Smooth muscle cell (in vitro differentiated cells): Measurements from ENCODE around the gene CSNK1A1. TPM values are rescaled to one million over a fixed set of nuclear protein-coding genes. Genes with fewer than 3 reads are reported as not detected.

Experiments used
- DNase-seq: peaks from one replicate; lab custom pipeline; 2025; ENCODE audit not compliant: unreplicated experiment; lab: John Stamatoyannopoulos, UW
- H2AFZ ChIP-seq: fragments of 200-600 bp; sonication (generic); 2 replicates; pipeline ENCODE4 v1.6.0; 2016; ENCODE audit warnings: antibody characterized with exemption, low read depth, mild to moderate bottlenecking
- H3F3A ChIP-seq: fragments of 200-600 bp; sonication (generic); 2 replicates; pipeline ENCODE4 v1.6.0; 2017; ENCODE audit warnings: antibody characterized with exemption, low read depth
- H3K27ac ChIP-seq: fragments of 200-600 bp; sonication (generic); 2 replicates; pipeline ENCODE4 v1.5.1; 2016; ENCODE audit warnings: low read depth, mild to moderate bottlenecking
- H3K27me3 ChIP-seq: fragments of 200-600 bp; sonication (generic); 2 replicates; pipeline ENCODE4 v1.6.1; 2016; ENCODE audit warnings: low read depth, mild to moderate bottlenecking
- H3K36me3 ChIP-seq: fragments of 200-600 bp; sonication (generic); 2 replicates; pipeline ENCODE4 v1.5.1; 2016; ENCODE audit warnings: low read depth
- H3K4me1 ChIP-seq: fragments of 200-600 bp; sonication (generic); 2 replicates; pipeline ENCODE4 v1.5.1; 2016; ENCODE audit warnings: low read depth
- H3K4me2 ChIP-seq: fragments of 200-600 bp; sonication (generic); 2 replicates; pipeline ENCODE4 v1.6.0; 2016; ENCODE audit warnings: mild to moderate bottlenecking
- H3K4me3 ChIP-seq: fragments of 200-600 bp; sonication (generic); 2 replicates; pipeline ENCODE4 v1.5.1; 2016; ENCODE audit warnings: mild to moderate bottlenecking
- H3K79me2 ChIP-seq: fragments of 200-600 bp; sonication (generic); 2 replicates; pipeline ENCODE4 v1.6.0; 2016; ENCODE audit warnings: low read depth, mild to moderate bottlenecking
- H3K9ac ChIP-seq: fragments of 200-600 bp; sonication (generic); 2 replicates; pipeline ENCODE4 v1.6.0; 2016; ENCODE audit warnings: low read depth
- H3K9me3 ChIP-seq: fragments of 200-600 bp; sonication (generic); replicated peaks from 2 replicates; pipeline ENCODE4 v1.5.1; 2016; ENCODE audit warnings: low read depth
- H4K20me1 ChIP-seq: fragments of 200-600 bp; sonication (generic); 2 replicates; pipeline ENCODE4 v1.6.0; 2016; ENCODE audit warnings: low read depth
- whole genome bisulfite sequencing: methylation state at CpG from one replicate; pipeline ENCODE4 v1.1.7; 2016; ENCODE audit warnings: low lambda C conversion rate; 5-methylcytosine and 5-hydroxymethylcytosine counted together
- polyA plus RNA-seq: library from polyadenylated mRNA; unstranded; fragments of >200 nt; fragmentation: Nextera tagmentation; extraction: Ambion mirVana; gene quantifications from 2 replicates; pipeline ENCODE4 v1.2.1, GENCODE V29; 2016
- total RNA-seq: library from RNA; depleted of rRNA; stranded (reverse); fragments of >200 nt; gene quantifications from 2 replicates; pipeline ENCODE4 v1.2.3, GENCODE V29; 2014
- TF ChIP-seq, protein P1 (sequence below): fragments of 200-600 bp; sonication (generic); IDR thresholded peaks from 2 replicates; pipeline ENCODE4 v1.5.1; 2017; ENCODE audit warnings: borderline replicate concordance, mild to moderate bottlenecking, antibody characterized with exemption; ENCODE audit not compliant: insufficient read depth, poor library complexity, severe bottlenecking

Gene CSNK1A1
- total RNA-seq: 294 and 354 TPM in 2 replicates
- polyA plus RNA-seq: 129 and 151 TPM in 2 replicates

DNA sequence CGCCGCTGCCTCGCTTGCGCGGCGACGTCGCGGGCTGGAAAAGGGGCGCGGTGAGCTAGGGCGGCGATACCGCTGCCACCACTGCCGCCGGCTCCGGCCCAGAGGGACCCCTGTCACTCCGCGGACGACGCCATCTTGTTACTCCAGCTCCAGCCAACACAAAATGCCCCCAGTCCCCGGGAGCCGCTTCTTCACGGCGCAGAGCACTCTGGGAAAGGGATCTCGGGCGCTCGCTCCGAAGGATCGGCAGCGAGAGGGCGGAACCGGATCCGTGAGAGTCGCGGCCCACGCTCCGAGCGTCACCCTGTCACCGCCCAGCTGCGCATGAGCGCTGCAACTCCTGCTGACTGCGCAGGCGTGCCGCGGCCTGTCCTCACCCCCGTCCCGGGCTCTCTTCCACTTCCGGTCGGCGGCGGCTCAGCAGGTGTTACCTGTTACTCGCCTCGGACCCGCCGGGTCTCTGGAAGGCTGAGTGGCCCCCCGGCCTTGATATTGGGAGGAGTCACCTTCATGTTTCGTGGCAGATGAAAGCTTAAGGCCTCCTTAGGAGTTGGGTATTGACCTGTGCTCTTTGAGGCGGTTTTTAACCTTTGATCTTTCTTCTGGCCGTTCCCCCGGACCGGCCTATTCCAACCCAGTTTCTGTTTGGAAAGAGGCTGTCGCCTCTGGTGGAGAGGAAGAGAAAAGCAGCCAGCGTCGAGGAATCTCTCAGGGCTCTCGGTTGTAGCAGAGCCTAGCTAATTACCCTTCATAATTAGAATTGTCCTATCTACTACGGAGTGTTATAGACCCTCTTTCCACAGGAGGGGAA, at the start of gene CSNK1A1:
CSNK1A1 (minus strand) TSS at position 213 of the 811 bp plus-strand sequence. CDS start 475 bp downstream, outside the sequence.
- Histone ChIP-seq H3K79me2 (peaks cover 54% of the 10 kb centered on the region), H3K27me3 (no peaks in the 10 kb centered on the region), H2AFZ (peak within 1 kb of the TSS; percentile 63), H3K36me3 (no peaks in the 10 kb centered on the region), H4K20me1 (peaks cover 39% of the 10 kb centered on the region), H3K27ac (peak within 1 kb of the TSS; percentile 97), H3K4me2 (peak within 1 kb of the TSS; percentile 100), H3K9ac (peak within 1 kb of the TSS; percentile 99), H3K4me3 (peak within 1 kb of the TSS; percentile 80), H3K4me1 (peaks cover 37% of the 10 kb centered on the region), H3K9me3 (no peaks in the 10 kb centered on the region), H3F3A (peaks cover 21% of the 10 kb centered on the region)
- TF ChIP-seq, protein P1, sequence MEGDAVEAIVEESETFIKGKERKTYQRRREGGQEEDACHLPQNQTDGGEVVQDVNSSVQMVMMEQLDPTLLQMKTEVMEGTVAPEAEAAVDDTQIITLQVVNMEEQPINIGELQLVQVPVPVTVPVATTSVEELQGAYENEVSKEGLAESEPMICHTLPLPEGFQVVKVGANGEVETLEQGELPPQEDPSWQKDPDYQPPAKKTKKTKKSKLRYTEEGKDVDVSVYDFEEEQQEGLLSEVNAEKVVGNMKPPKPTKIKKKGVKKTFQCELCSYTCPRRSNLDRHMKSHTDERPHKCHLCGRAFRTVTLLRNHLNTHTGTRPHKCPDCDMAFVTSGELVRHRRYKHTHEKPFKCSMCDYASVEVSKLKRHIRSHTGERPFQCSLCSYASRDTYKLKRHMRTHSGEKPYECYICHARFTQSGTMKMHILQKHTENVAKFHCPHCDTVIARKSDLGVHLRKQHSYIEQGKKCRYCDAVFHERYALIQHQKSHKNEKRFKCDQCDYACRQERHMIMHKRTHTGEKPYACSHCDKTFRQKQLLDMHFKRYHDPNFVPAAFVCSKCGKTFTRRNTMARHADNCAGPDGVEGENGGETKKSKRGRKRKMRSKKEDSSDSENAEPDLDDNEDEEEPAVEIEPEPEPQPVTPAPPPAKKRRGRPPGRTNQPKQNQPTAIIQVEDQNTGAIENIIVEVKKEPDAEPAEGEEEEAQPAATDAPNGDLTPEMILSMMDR: peak; percentile 57
- under 1% methylated on average over 67 of the region's 67 CpGs for WGBS
- peak; percentile 92 for DNase-seq

DNA sequence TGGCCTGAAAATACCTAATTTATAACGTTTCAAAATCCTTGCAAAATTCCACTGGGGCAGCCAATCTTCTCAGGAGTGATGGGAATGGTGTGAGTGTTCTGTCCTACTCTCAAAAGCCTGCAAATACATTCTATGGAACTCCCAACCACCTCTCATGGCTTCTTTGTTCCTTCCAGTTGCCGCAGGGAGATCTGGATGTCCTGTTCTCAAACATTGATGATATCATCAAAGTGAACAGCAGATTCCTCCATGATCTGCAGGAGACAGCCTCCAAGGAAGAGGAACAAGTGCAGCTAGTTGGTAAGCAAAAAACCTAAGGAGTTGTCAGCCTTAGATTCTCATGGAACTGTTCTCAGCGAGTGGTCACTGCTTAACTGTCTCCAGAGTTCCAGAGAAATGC, 49.7 kb upstream of the CSNK1A1 start:
- TF ChIP-seq, protein P1: no peak
- no peak overlapping the region for H3K9ac ChIP-seq
- no peaks in the 10 kb centered on the region for H3K27me3 ChIP-seq
- no peak overlapping the region for H3K27ac ChIP-seq
- H4K20me1 ChIP-seq: no peaks in the 10 kb centered on the region
- H3K79me2 ChIP-seq: no peaks in the 10 kb centered on the region
- 84% methylated on average over 3 of the region's 3 CpGs for WGBS
- no peak for DNase-seq
- H3K4me2 ChIP-seq: no peak overlapping the region
- H3F3A ChIP-seq: no peaks in the 10 kb centered on the region
- no peak overlapping the region for H3K4me3 ChIP-seq
- H3K9me3 ChIP-seq: no peaks in the 10 kb centered on the region
- H2AFZ ChIP-seq: no peak overlapping the region
- H3K36me3 ChIP-seq: no peaks in the 10 kb centered on the region
- H3K4me1 ChIP-seq: no peaks in the 10 kb centered on the region

DNA sequence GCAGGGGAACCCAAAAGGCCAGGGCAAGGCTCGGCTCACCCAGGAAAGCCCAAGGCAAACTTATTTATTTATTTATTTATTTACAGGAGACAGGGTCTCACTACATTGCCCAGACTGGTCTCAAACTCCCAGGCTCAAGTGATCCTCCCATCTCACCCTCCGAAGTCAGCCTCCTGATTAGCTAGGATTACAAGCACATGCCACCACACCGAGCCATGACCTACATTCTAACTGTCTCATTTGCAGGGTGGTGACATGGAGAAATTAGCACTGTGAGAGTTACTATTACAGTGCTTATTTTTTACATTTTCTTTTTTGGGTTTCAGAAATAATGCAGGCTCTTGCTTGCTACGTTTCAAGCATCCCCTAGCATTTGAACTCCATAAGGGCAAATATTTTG, 48.1 kb upstream of the CSNK1A1 start:
- Histone ChIP-seq H3K4me2 (no peak overlapping the region), H3K27me3 (no peaks in the 10 kb centered on the region), H3K9me3 (no peaks in the 10 kb centered on the region), H3K79me2 (no peaks in the 10 kb centered on the region), H3K27ac (no peak overlapping the region), H4K20me1 (no peaks in the 10 kb centered on the region), H3K36me3 (no peaks in the 10 kb centered on the region), H2AFZ (no peak overlapping the region), H3K4me3 (no peak overlapping the region), H3K9ac (no peak overlapping the region), H3F3A (no peaks in the 10 kb centered on the region), H3K4me1 (no peaks in the 10 kb centered on the region)
- WGBS: 67% methylated on average over 4 of the region's 4 CpGs
- TF ChIP-seq, protein P1: no peak
- DNase-seq: no peak
